HepG2 (cell line): ENCODE results near the gene N4BP2L1. TPM values are rescaled to one million over a fixed set of nuclear protein-coding genes. Genes with fewer than 3 reads are reported as not detected.

Experiments
- ARNTL ChIP-seq: sonication (generic); formaldehyde crosslinking; IDR thresholded peaks from 2 replicates; pipeline ENCODE4 v1.4.0; 2020; ENCODE audit warnings: mild to moderate bottlenecking, missing genetic modification reagents
- CSRNP1 ChIP-seq: sonication (generic); formaldehyde crosslinking; IDR thresholded peaks from 2 replicates; pipeline ENCODE4 v1.8.1; 2023; ENCODE audit warnings: mild to moderate bottlenecking, missing genetic modification reagents
- NAIF1 ChIP-seq: sonication (generic); formaldehyde crosslinking; IDR thresholded peaks from 2 replicates; pipeline ENCODE4 v1.5.0; 2020; ENCODE audit warnings: mild to moderate bottlenecking, missing genetic modification reagents, borderline replicate concordance
- SAP130 ChIP-seq: IDR thresholded peaks from 2 replicates; pipeline ENCODE4 v1.6.1; 2016; ENCODE audit warnings: low read depth
- SATB2 ChIP-seq: sonication (generic); formaldehyde crosslinking; IDR thresholded peaks from 2 replicates; pipeline ENCODE4 v1.5.0; 2020; ENCODE audit warnings: missing genetic modification reagents
- TEAD2 ChIP-seq: sonication (generic); formaldehyde crosslinking; IDR thresholded peaks from 2 replicates; pipeline ENCODE4 v1.9.0; 2021; ENCODE audit warnings: missing genetic modification reagents
- ZFX ChIP-seq: sonication (generic); formaldehyde crosslinking; IDR thresholded peaks from 2 replicates; pipeline ENCODE4 v1.4.0; 2020; ENCODE audit warnings: mild to moderate bottlenecking, low read depth, missing genetic modification reagents, moderate library complexity
- ZFYVE20 ChIP-seq: sonication (generic); formaldehyde crosslinking; IDR thresholded peaks from 2 replicates; pipeline ENCODE4 v1.8.0; 2023; ENCODE audit warnings: low read depth, mild to moderate bottlenecking, moderate library complexity, missing genetic modification reagents, borderline replicate concordance
- ZNF121 ChIP-seq: sonication (generic); formaldehyde crosslinking; IDR thresholded peaks from 2 replicates; pipeline ENCODE4 v1.5.0; 2020; ENCODE audit warnings: mild to moderate bottlenecking, missing genetic modification reagents
- ZNF619 ChIP-seq: sonication (generic); formaldehyde crosslinking; IDR thresholded peaks from 2 replicates; pipeline ENCODE4 v1.4.0; 2020; ENCODE audit warnings: mild to moderate bottlenecking, missing genetic modification reagents
- ZNF670 ChIP-seq: sonication (generic); formaldehyde crosslinking; IDR thresholded peaks from 2 replicates; pipeline ENCODE4 v1.8.0; 2022; ENCODE audit warnings: mild to moderate bottlenecking, missing genetic modification reagents, borderline replicate concordance
- ZSCAN12 ChIP-seq: sonication (generic); formaldehyde crosslinking; IDR thresholded peaks from 2 replicates; pipeline ENCODE4 v1.9.0; 2021; ENCODE audit warnings: mild to moderate bottlenecking, missing genetic modification reagents
- ZXDC ChIP-seq: sonication (generic); formaldehyde crosslinking; IDR thresholded peaks from 2 replicates; pipeline ENCODE4 v1.5.0; 2020; ENCODE audit warnings: mild to moderate bottlenecking, missing genetic modification reagents
- polyA plus RNA-seq, 8 experiments: library from polyadenylated mRNA; depleted of rRNA in 3 of 8; stranded (reverse) in 7 of 8; unstranded in 1 of 8; fragments of >200 nt; fragmentation: Illumina TruSeq in 4 of 8; extraction: Trizol in 4 of 8; gene quantifications; 2 replicates each; pipeline versions ENCODE4 v1.2.1 to v1.2.3, GENCODE V29; 2011 to 2016; ENCODE audit warnings: low read depth in 4 of 8, missing spikeins in 1 of 8, mixed read lengths in 1 of 8; ENCODE audit not compliant: insufficient read depth in 1 of 8
- total RNA-seq, 5 experiments: library from RNA; depleted of rRNA; stranded (reverse); fragments of >200 nt; fragmentation: Illumina TruSeq; extraction: Trizol; gene quantifications; 2 replicates each; pipeline ENCODE4 v1.2.3, GENCODE V29; 2016; ENCODE audit warnings: low read depth in 1 of 5
- TF ChIP-seq, protein P1 (sequence below): IDR thresholded peaks from 2 replicates; pipeline ENCODE4 v1.6.1; 2016; ENCODE audit warnings: low read depth
- TF ChIP-seq, protein P2 (sequence below): sonication (generic); formaldehyde crosslinking; IDR thresholded peaks from 2 replicates; pipeline ENCODE4 v1.4.0; 2020; ENCODE audit warnings: missing genetic modification reagents, borderline replicate concordance
- TF ChIP-seq, protein P3 (sequence below): IDR thresholded peaks from 2 replicates; pipeline ENCODE4 v1.6.1; 2016; ENCODE audit warnings: missing compliant biosample characterization, missing genetic modification reagents, borderline replicate concordance
- TF ChIP-seq, protein P4 (sequence below): sonication (generic); formaldehyde crosslinking; IDR thresholded peaks from 2 replicates; pipeline ENCODE4 v1.4.0; 2020; ENCODE audit warnings: missing genetic modification reagents, borderline replicate concordance

The N4BP2L1 gene
- total and polyA plus RNA-seq, 2 of the 13 experiments (the other 11 are each of a cell fraction or from before 2014, with no cell fraction given) = 13.2 to 34.5 TPM

GRCh38 chr13:32427852-32428580 lies at the start of gene N4BP2L1 (continued):
- TF ChIP-seq ZSCAN12 (CRISPR knock-in tag) (no peak), ZNF619 (no peak), ZFX (CRISPR knock-in tag) (peak; percentile 64), ZNF670 (CRISPR knock-in tag) (peak; percentile 78), ZXDC (no peak), ZFYVE20 (CRISPR knock-in tag) (no peak), ARNTL (CRISPR knock-in tag) (peak; percentile 53; the same call in 1 of the 2 replicates), SAP130 (peak; percentile 95), CSRNP1 (CRISPR knock-in tag) (peak; percentile 73), NAIF1 (no peak; the same call in 1 of the 2 replicates), SATB2 (CRISPR knock-in tag) (0 out of 2 replicates have a peak, but pooled peaks have one; percentile 48), TEAD2 (no peak), ZNF121 (CRISPR knock-in tag) (peak; percentile 23; the same call in 1 of the 2 replicates)
- TF ChIP-seq, protein P1, sequence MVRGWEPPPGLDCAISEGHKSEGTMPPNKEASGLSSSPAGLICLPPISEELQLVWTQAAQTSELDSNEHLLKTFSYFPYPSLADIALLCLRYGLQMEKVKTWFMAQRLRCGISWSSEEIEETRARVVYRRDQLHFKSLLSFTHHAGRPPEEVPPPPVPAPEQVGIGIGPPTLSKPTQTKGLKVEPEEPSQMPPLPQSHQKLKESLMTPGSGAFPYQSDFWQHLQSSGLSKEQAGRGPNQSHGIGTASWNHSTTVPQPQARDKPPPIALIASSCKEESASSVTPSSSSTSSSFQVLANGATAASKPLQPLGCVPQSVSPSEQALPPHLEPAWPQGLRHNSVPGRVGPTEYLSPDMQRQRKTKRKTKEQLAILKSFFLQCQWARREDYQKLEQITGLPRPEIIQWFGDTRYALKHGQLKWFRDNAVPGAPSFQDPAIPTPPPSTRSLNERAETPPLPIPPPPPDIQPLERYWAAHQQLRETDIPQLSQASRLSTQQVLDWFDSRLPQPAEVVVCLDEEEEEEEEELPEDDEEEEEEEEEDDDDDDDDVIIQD (CRISPR knock-in tag) = peak; percentile 84; the same call in 1 of the 2 replicates
- TF ChIP-seq, protein P2, sequence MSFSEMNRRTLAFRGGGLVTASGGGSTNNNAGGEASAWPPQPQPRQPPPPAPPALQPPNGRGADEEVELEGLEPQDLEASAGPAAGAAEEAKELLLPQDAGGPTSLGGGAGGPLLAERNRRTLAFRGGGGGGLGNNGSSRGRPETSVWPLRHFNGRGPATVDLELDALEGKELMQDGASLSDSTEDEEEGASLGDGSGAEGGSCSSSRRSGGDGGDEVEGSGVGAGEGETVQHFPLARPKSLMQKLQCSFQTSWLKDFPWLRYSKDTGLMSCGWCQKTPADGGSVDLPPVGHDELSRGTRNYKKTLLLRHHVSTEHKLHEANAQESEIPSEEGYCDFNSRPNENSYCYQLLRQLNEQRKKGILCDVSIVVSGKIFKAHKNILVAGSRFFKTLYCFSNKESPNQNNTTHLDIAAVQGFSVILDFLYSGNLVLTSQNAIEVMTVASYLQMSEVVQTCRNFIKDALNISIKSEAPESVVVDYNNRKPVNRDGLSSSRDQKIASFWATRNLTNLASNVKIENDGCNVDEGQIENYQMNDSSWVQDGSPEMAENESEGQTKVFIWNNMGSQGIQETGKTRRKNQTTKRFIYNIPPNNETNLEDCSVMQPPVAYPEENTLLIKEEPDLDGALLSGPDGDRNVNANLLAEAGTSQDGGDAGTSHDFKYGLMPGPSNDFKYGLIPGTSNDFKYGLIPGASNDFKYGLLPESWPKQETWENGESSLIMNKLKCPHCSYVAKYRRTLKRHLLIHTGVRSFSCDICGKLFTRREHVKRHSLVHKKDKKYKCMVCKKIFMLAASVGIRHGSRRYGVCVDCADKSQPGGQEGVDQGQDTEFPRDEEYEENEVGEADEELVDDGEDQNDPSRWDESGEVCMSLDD (CRISPR knock-in tag) = peak; percentile 80
- TF ChIP-seq, protein P3, sequence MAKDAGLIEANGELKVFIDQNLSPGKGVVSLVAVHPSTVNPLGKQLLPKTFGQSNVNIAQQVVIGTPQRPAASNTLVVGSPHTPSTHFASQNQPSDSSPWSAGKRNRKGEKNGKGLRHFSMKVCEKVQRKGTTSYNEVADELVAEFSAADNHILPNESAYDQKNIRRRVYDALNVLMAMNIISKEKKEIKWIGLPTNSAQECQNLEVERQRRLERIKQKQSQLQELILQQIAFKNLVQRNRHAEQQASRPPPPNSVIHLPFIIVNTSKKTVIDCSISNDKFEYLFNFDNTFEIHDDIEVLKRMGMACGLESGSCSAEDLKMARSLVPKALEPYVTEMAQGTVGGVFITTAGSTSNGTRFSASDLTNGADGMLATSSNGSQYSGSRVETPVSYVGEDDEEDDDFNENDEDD = peak; percentile 23; the same call in 1 of the 2 replicates
- TF ChIP-seq, protein P4, sequence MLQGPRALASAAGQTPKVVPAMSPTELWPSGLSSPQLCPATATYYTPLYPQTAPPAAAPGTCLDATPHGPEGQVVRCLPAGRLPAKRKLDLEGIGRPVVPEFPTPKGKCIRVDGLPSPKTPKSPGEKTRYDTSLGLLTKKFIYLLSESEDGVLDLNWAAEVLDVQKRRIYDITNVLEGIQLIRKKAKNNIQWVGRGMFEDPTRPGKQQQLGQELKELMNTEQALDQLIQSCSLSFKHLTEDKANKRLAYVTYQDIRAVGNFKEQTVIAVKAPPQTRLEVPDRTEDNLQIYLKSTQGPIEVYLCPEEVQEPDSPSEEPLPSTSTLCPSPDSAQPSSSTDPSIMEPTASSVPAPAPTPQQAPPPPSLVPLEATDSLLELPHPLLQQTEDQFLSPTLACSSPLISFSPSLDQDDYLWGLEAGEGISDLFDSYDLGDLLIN (CRISPR knock-in tag) = no peak
